Muscle layer of duodenum (tissue), 2 donors: ENCODE measurements around the gene ZCCHC10.
"Not testable (repeated sequence)": the region's sequence is repeated elsewhere in the genome, so short reads cannot be mapped to it uniquely, and the experiment has no call there.

Source experiments
- H3K27ac ChIP-seq: one replicate; pipeline ENCODE4 v1.7.0; 2013; ENCODE audit warnings: mild to moderate bottlenecking, low read length
- H3K27me3 ChIP-seq: one replicate; pipeline ENCODE4 v1.7.0; 2013; ENCODE audit warnings: low read depth, mild to moderate bottlenecking, control low read depth, low read length
- H3K36me3 ChIP-seq, 2 donors: one replicate each; pipeline ENCODE4 v1.7.0; 2013; ENCODE audit warnings: low read length in 2 of 2, control low read depth in 1 of 2, mild to moderate bottlenecking in 1 of 2; ENCODE audit not compliant: insufficient read depth in 2 of 2, control insufficient read depth in 1 of 2
- H3K4me1 ChIP-seq, 2 donors: one replicate each; pipeline ENCODE4 v1.7.0; 2013; ENCODE audit warnings: low read length in 2 of 2, mild to moderate bottlenecking in 2 of 2, control low read depth in 1 of 2, moderate library complexity in 1 of 2; ENCODE audit not compliant: insufficient read depth in 2 of 2, control insufficient read depth in 1 of 2
- H3K4me3 ChIP-seq, 2 donors: one replicate each; pipeline ENCODE4 v1.7.0; 2013; ENCODE audit warnings: low read length in 2 of 2, low read depth in 1 of 2, mild to moderate bottlenecking in 1 of 2
- H3K9me3 ChIP-seq, 2 donors: one replicate each; pipeline ENCODE4 v1.7.0; 2013; ENCODE audit warnings: low read length in 2 of 2, control low read depth in 1 of 2, mild to moderate bottlenecking in 1 of 2; ENCODE audit not compliant: control insufficient read depth in 1 of 2
- donor health status: healthy.

Gene ZCCHC10

DNA sequence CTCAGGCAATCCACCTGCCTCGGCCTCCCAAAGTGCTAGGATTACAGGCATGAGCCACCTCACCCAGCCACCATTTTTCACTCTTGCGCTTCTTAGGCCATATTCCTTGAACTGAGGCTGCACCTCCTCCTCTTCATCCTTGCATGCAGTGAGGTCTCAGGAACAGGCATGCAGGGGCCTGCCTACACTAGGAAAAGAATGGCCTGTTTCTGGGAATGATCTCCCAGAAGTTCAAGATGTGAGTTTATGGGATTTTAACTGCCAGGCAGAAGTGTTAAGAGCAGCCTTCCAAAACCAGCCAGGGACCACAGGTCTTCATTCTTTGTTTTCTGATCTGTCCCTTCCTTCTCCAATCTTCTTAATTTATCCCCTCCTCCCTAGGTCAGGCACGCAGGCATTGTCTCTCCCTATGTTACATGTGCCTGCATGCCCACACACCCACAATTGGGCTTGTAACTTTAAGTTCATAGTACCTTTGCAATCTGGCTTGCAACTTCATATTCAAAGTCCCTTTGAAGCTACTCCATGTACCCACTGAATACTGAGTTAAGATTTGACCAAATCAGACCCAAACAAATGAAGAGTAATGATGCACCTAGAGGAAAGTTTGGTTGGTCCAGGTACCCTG, 14.9 kb upstream of the ZCCHC10 start:
- no peak overlapping the region for H3K4me3 ChIP-seq
- H3K27me3 ChIP-seq = no peaks in the 10 kb centered on the region
- H3K36me3 ChIP-seq = no peaks in the 10 kb centered on the region
- no peaks in the 10 kb centered on the region for H3K4me1 ChIP-seq
- H3K27ac ChIP-seq = no peak overlapping the region
- no peaks in the 10 kb centered on the region for H3K9me3 ChIP-seq

DNA sequence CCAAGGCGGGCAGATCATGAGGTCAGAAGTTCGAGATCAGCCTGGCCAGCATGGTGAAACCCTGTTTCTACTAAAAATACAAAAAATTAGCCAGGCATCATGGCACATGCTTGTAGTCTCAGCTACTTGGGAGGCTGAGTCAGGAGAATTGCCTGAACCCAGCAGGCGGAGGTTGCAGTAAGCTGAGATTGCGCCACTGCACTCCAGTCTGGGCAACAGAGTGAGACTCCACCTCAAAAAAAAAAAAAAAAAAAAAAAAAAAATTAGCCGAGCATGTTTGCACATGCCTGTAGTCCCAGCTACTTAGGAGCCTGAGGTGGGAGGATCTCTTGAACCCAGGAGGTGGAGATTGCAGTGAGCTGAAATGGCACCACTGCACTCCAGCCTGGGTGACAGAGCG, 10.3 kb upstream of the ZCCHC10 start:
- not testable (repeated sequence) for H3K4me1 ChIP-seq, H3K27me3 ChIP-seq, H3K36me3 ChIP-seq, H3K4me3 ChIP-seq, H3K9me3 ChIP-seq, H3K27ac ChIP-seq

DNA sequence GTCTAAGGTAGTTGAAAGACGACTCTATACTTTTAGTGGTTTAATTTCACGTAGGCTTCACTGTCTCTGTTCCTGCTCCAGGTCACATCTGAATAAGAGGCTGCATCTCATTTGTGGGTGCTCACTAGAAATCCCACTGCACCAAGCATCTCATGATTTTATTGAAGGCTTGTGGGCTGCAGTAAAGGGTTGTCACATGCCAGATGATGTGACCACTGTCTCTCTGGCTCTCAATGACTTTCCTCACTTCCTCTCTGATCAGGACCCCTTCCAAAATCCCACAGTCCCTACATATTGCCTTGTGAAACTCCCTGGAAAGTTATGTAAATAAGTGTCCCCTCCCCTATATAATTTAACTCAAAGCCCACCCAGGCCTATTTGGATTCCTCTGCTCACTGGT, 8.9 kb upstream of the ZCCHC10 start:
- Histone ChIP-seq H3K27ac (no peak overlapping the region), H3K36me3 (no peaks in the 10 kb centered on the region), H3K27me3 (no peaks in the 10 kb centered on the region), H3K9me3 (no peaks in the 10 kb centered on the region), H3K4me3 (no peak overlapping the region), H3K4me1 (no peaks in the 10 kb centered on the region)

DNA sequence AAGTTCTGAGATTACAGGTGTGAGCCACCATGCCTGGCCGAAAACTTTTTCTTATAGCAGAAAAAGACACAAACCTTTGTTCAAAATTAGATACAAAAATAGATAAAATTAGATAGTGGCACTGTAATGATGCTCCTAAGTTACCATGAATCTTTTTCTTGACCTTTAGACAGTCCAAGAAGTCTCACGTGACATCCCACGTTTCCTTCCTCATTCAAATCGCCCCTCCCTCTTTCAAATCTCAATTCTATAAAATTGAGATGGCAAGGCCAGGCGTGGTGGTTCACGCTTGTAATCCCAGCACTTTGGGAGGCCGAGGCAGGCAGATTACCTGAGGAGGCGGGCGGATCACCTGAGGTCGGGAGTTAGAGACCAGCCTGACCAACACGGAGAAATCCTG, 7.7 kb upstream of the ZCCHC10 start:
- Histone ChIP-seq H3K9me3 (no peaks in the 10 kb centered on the region), H3K4me1 (no peaks in the 10 kb centered on the region), H3K27ac (no peak overlapping the region), H3K36me3 (no peaks in the 10 kb centered on the region), H3K27me3 (no peaks in the 10 kb centered on the region), H3K4me3 (no peak overlapping the region)

DNA sequence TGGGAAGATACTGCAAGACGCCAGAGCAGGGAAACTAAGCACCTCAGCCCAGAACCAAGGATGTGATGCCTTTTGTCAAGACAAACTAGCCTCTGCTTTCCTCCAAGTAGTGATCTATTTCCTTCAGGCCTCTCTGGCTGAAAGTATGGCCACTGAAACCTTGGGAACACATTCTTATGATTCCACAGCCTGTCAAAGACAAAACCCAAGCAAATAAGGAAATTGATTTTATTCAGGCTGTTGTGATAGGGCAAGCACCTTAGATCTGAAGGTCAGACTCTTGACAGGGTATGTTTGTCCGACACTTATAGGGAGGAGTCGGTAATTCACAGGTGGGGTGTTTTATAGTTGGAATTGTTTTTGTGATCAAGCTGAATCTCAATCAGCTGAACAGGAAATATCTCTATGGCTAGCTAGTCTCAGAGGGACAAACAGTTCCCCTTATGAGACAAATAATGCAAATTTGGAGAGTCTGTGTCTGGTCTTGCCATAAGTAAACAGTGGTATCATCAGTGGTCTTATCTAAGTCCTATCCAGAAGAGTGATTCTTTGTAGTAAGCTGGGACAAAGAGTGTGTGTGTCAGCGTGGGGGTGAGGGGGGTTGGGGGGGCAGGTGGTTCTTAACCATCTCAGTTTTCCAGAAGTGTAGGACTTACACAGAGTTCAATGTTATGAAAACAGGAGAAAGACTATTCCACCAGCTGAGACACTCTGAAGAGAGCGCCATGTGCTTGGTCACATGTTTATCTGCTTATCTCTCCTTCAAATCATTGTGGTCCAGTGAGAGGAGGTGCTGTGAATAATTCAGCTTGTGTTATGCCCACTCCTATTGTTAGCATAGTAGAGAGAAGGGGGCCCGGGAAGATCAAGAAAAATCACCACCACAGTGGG, 6.7 kb upstream of the ZCCHC10 start:
- Histone ChIP-seq H3K4me3 (no peak overlapping the region), H3K36me3 (no peaks in the 10 kb centered on the region), H3K27me3 (no peaks in the 10 kb centered on the region), H3K4me1 (no peaks in the 10 kb centered on the region), H3K27ac (no peak overlapping the region), H3K9me3 (no peaks in the 10 kb centered on the region)

GRCh38 chr5:133030343-133031005, 4.1 kb upstream of the ZCCHC10 start:
- Histone ChIP-seq H3K27me3 (no peaks in the 10 kb centered on the region), H3K9me3 (no peaks in the 10 kb centered on the region), H3K36me3 (peaks cover 0 to 8% of the 10 kb centered on the region in 2 donors), H3K4me1 (peaks cover 0 to 4% of the 10 kb centered on the region in 2 donors), H3K27ac (no peak overlapping the region), H3K4me3 (no peak overlapping the region)

DNA sequence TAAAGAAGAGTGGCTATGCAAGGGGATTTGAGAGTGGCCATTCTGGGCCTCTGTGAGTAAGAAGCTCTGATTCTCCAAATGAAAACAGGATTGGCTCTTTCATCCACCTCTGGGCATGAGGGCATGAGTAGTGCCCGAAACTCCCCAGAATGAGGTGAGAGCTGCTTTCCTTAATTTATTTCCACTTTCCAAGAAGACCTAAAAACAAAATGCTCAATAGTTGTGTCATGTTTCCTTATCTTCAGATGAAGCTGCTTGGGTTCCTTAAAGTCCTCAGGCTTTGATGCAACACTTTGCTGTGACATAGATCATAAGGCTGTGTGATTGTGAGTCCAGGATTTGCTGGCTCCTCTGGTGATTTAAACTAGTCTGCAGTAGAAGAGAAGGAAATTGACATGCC, 3.1 kb upstream of the ZCCHC10 start:
- Histone ChIP-seq H3K4me3 (no peak overlapping the region), H3K27ac (no peak overlapping the region), H3K4me1 (peaks cover 0 to 9% of the 10 kb centered on the region in 2 donors)

GRCh38 chr5:133026664-133027153, 360 bp upstream of the ZCCHC10 start:
- Histone ChIP-seq H3K4me1 (peaks cover 0 to 9% of the 10 kb centered on the region in 2 donors), H3K9me3 (no peaks in the 10 kb centered on the region), H3K27ac (peak overlapping the region; percentile 83), H3K4me3 (peak overlapping the region; percentile 63 to 89), H3K36me3 (peaks cover 0 to 8% of the 10 kb centered on the region in 2 donors), H3K27me3 (no peaks in the 10 kb centered on the region)

More for the DNA sequence above, 3.1 kb upstream of the ZCCHC10 start:
- no peaks in the 10 kb centered on the region for H3K9me3 ChIP-seq
- H3K36me3 ChIP-seq = peaks cover 0 to 8% of the 10 kb centered on the region in 2 donors
- H3K27me3 ChIP-seq = no peaks in the 10 kb centered on the region

DNA sequence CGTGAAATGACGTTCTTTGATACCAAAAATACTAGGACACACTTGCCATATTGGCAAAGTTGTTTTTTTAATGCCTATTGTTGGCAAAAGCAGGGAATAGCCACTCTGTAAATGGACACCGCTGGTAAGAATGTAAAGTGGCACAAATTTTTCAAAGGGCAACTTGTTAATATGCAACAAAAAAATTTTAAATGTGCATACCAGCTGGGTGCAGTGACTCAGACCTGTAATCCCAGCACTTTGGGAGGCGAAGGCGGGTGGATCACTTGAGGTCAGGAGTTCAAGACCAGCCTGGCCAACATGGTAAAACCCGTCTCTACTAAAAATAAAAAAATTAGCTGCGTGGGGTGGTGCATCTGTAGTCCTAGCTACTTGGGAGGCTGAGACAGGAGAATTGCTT, 6.9 kb downstream of the ZCCHC10 start:
- H3K4me3 ChIP-seq, H3K27ac ChIP-seq, H3K9me3 ChIP-seq, H3K27me3 ChIP-seq, H3K4me1 ChIP-seq: not testable (repeated sequence)
- H3K36me3 ChIP-seq = peaks cover 4 to 20% of the 10 kb centered on the region in 2 donors

DNA sequence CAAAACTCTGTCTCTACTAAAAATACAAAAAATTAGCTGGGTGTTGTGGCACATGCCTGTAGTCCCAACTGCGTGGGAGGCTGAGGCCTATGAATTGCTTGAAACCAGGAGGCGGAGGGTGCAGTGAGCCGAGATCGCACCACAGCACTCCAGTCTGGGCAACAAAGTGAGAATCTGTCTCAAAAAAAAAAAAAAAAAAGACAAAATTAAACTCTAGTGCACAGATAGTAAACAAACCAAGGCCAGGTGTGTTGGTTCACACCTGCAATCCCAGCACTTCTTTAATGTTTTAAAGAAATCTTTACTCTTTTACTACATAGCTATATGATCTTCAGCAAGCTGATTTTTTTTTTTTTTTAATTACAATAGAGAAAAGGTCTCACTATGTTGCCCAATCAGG, 8.4 kb downstream of the ZCCHC10 start:
- Histone ChIP-seq H3K27ac (no peak overlapping the region), H3K4me3 (no peak overlapping the region), H3K27me3 (no peaks in the 10 kb centered on the region), H3K36me3 (peaks cover 4 to 20% of the 10 kb centered on the region in 2 donors), H3K9me3 (no peaks in the 10 kb centered on the region), H3K4me1 (no peaks in the 10 kb centered on the region)

- H3K36me3 ChIP-seq = peaks cover 4 to 20% of the 10 kb centered on the region in 2 donors
Observed at GRCh38 chr5:133015466-133015865, 10.9 kb downstream of the ZCCHC10 start.

More at GRCh38 chr5:133015466-133015865, 10.9 kb downstream of the ZCCHC10 start:
- no peak overlapping the region for H3K27ac ChIP-seq
- H3K4me3 ChIP-seq = no peak overlapping the region
- H3K4me1 ChIP-seq = no peaks in the 10 kb centered on the region
- H3K9me3 ChIP-seq = no peaks in the 10 kb centered on the region
- no peaks in the 10 kb centered on the region for H3K27me3 ChIP-seq
